IMR-90 (cell line): ENCODE results near the gene IL17C. TPM values are rescaled to one million over a fixed set of nuclear protein-coding genes. Genes with fewer than 3 reads are reported as not detected.

ENCODE experiments used
- ATAC-seq: fragments of 200-7000 bp; cut with Tn5 transposase; 2 replicates; pipeline ENCODE4 v1.9.1; 2020; ENCODE audit warnings: low read depth, mild to moderate bottlenecking, moderate library complexity
- BruUV-seq: library from RNA; stranded (reverse); fragments of 400-500 nt; replicated peaks from 2 replicates; lab custom pipeline; 2021; lab: Mats Ljungman, UMichigan
- CTCF ChIA-PET: fragments of 300-600 bp; formaldehyde crosslinking; extraction: SDS; loops from one replicate; lab custom pipeline; 2021; ENCODE audit warnings: antibody characterized with exemption; lab: Yijun Ruan, JAX
- POLR2A ChIA-PET: fragments of 300-600 bp; sonication (Branson Sonifier 250); formaldehyde crosslinking; loops from one replicate; lab custom pipeline; 2022; ENCODE audit warnings: antibody characterized with exemption; ENCODE audit not compliant: unreplicated experiment; lab: Charles Lee
- DNase-seq: peaks from one replicate; pipeline ENCODE4 v3.0.0; 2013
- H2AFZ ChIP-seq: replicated peaks from 2 replicates; pipeline ENCODE3; 2013; ENCODE audit warnings: low read length, mild to moderate bottlenecking; ENCODE audit not compliant: poor library complexity
- H2AK5ac ChIP-seq: 2 replicates; pipeline ENCODE4 v1.6.1; 2013; ENCODE audit warnings: low read depth, low read length, inconsistent platforms
- H2AK9ac ChIP-seq: replicated peaks from 2 replicates; pipeline ENCODE3; 2013; ENCODE audit warnings: mild to moderate bottlenecking, low read depth, low read length, moderate library complexity; ENCODE audit not compliant: poor library complexity
- H2BK120ac ChIP-seq: 2 replicates; pipeline ENCODE4 v1.6.1; 2013; ENCODE audit warnings: low read depth, low read length, inconsistent platforms
- H2BK15ac ChIP-seq: 3 replicates; pipeline ENCODE4 v1.6.1; 2013; ENCODE audit warnings: low read depth, low read length, inconsistent platforms
- H2BK20ac ChIP-seq: 2 replicates; pipeline ENCODE4 v1.6.1; 2013; ENCODE audit warnings: low read depth, mild to moderate bottlenecking, inconsistent platforms, low read length, moderate library complexity
- H2BK5ac ChIP-seq: 2 replicates; pipeline ENCODE4 v1.6.1; 2013; ENCODE audit warnings: mild to moderate bottlenecking, low read depth, low read length, inconsistent platforms; ENCODE audit not compliant: poor library complexity, severe bottlenecking
- H3K14ac ChIP-seq: replicated peaks from 2 replicates; pipeline ENCODE4 v1.6.1; 2013; ENCODE audit warnings: low read depth, low read length, inconsistent platforms
- H3K18ac ChIP-seq: 2 replicates; pipeline ENCODE4 v1.6.1; 2013; ENCODE audit warnings: low read depth, low read length, control low read depth
- H3K23ac ChIP-seq: 2 replicates; pipeline ENCODE4 v1.6.1; 2013; ENCODE audit warnings: low read depth, low read length, inconsistent platforms
- H3K27ac ChIP-seq: 2 replicates; pipeline ENCODE4 v1.5.1; 2013; ENCODE audit warnings: mild to moderate bottlenecking, control low read depth, low read length; ENCODE audit not compliant: insufficient read depth
- H3K27me3 ChIP-seq: 2 replicates; pipeline ENCODE4 v1.6.1; 2013; ENCODE audit warnings: low read length; ENCODE audit not compliant: control insufficient read depth, insufficient read depth
- H3K36me3 ChIP-seq: 2 replicates; pipeline ENCODE4 v1.6.1; 2013; ENCODE audit warnings: low read length, mixed read lengths; ENCODE audit not compliant: control insufficient read depth, insufficient read depth
- H3K4ac ChIP-seq: 2 replicates; pipeline ENCODE4 v1.6.1; 2013; ENCODE audit warnings: low read depth, low read length, inconsistent platforms
- H3K4me1 ChIP-seq: 2 replicates; pipeline ENCODE4 v1.6.1; 2013; ENCODE audit warnings: low read length, mixed read lengths; ENCODE audit not compliant: control insufficient read depth, insufficient read depth
- H3K4me2 ChIP-seq: 2 replicates; pipeline ENCODE4 v1.6.1; 2013; ENCODE audit warnings: low read depth, mild to moderate bottlenecking, control low read depth, low read length, moderate library complexity
- H3K4me3 ChIP-seq: 2 replicates; pipeline ENCODE4 v1.5.1; 2013; ENCODE audit warnings: low read depth, mild to moderate bottlenecking, control low read depth, low read length, moderate library complexity; ENCODE audit not compliant: insufficient read depth
- H3K56ac ChIP-seq: 2 replicates; pipeline ENCODE4 v1.6.1; 2013; ENCODE audit warnings: low read length, inconsistent platforms; ENCODE audit not compliant: insufficient read depth; ENCODE audit errors: extremely low read depth
- H3K79me1 ChIP-seq, 2 experiments: 2 replicates each; pipeline ENCODE4 v1.6.1; 2013; ENCODE audit warnings: low read length in 2 of 2, inconsistent platforms in 1 of 2, low read depth in 1 of 2
- H3K9ac ChIP-seq: 2 replicates; pipeline ENCODE4 v1.6.1; 2013; ENCODE audit warnings: low read depth, low read length, control low read depth
- H3K9me1 ChIP-seq: 2 replicates; pipeline ENCODE4 v1.6.1; 2013; ENCODE audit warnings: low read length, inconsistent platforms; ENCODE audit not compliant: insufficient read depth
- H3K9me3 ChIP-seq: 2 replicates; pipeline ENCODE4 v1.6.1; 2013; ENCODE audit warnings: low read length; ENCODE audit not compliant: control insufficient read depth, insufficient read depth
- H4K20me1 ChIP-seq: 2 replicates; pipeline ENCODE4 v1.6.1; 2013; ENCODE audit warnings: low read length, inconsistent platforms; ENCODE audit not compliant: insufficient read depth
- H4K5ac ChIP-seq: 2 replicates; pipeline ENCODE4 v1.6.1; 2013; ENCODE audit warnings: mild to moderate bottlenecking, low read depth, low read length, control low read depth
- H4K8ac ChIP-seq, 2 experiments: 2 replicates each; pipeline ENCODE4 v1.6.1; 2013; ENCODE audit warnings: low read depth in 2 of 2, low read length in 2 of 2, control low read depth in 1 of 2, inconsistent platforms in 1 of 2
- H4K91ac ChIP-seq: 2 replicates; pipeline ENCODE4 v1.6.1; 2013; ENCODE audit warnings: low read depth, low read length, inconsistent platforms; ENCODE audit not compliant: insufficient read depth
- CHD1 ChIP-seq: IDR thresholded peaks from 2 replicates; pipeline ENCODE4 v1.6.1; 2012; ENCODE audit warnings: low read depth, low read length, improper control_type of control experiment
- FOS ChIP-seq: fragments of 150-350 bp; IDR thresholded peaks from 2 replicates; pipeline ENCODE4 v1.6.1; 2016; ENCODE audit warnings: low read depth, low read length
- MAFK ChIP-seq: IDR thresholded peaks from 2 replicates; pipeline ENCODE4 v1.6.1; 2012; ENCODE audit warnings: low read depth, low read length, improper control_type of control experiment
- NFE2L2 ChIP-seq: fragments of 150-350 bp; IDR thresholded peaks from 2 replicates; pipeline ENCODE4 v1.6.1; 2016; ENCODE audit warnings: low read depth, mild to moderate bottlenecking, low read length
- RAD21 ChIP-seq: IDR thresholded peaks from 2 replicates; pipeline ENCODE4 v1.6.1; 2012; ENCODE audit warnings: low read length, improper control_type of control experiment
- SMC3 ChIP-seq: fragments of 150-350 bp; IDR thresholded peaks from 2 replicates; pipeline ENCODE4 v1.6.1; 2016; ENCODE audit warnings: low read depth, mild to moderate bottlenecking, antibody characterized with exemption, low read length, moderate library complexity
- WGBS, 2 experiments: methylation state at CpG; one replicate each; pipeline versions ENCODE4 v1.1.5 to v1.1.7; 2013; ENCODE audit warnings: missing lambda C conversion rate in 2 of 2; ENCODE audit not compliant: insufficient read length in 1 of 2; ENCODE audit errors: extremely low coverage in 2 of 2; 5-methylcytosine and 5-hydroxymethylcytosine counted together
- dilution Hi-C: fragments of 300-500 bp; cut with HindIII; formaldehyde crosslinking; loops from one replicate; pipeline ENCODE4 v1.14.3; 2018; ENCODE audit warnings: low sequenced_read_pairs; ENCODE audit not compliant: unreplicated experiment
- in situ Hi-C: fragments of 300-500 bp; cut with MboI; formaldehyde crosslinking; loops from 3 replicates; pipeline ENCODE4 v1.14.3; 2019; ENCODE audit warnings: low sequenced_read_pairs, inconsistent platforms, mixed read lengths
- intact Hi-C: fragments of 100-400 bp; cut with micrococcal nuclease; formaldehyde crosslinking; loops from 2 replicates; pipeline ENCODE4 v1.10.0; 2022
- polyA plus RNA-seq, 3 experiments: library from polyadenylated mRNA; depleted of rRNA; stranded (reverse); fragments of >200 nt; gene quantifications; 2 replicates each; pipeline ENCODE4 v1.2.3, GENCODE V29; 2012; ENCODE audit warnings: low replicate concordance in 1 of 3
- total RNA-seq: library from RNA; depleted of rRNA; stranded (reverse); fragments of >200 nt; gene quantifications from 2 replicates; pipeline ENCODE4 v1.2.3, GENCODE V29; 2012

Gene IL17C
- total and polyA plus RNA-seq, 2 of the 4 experiments (the other 2 are of a cell fraction) = 0.09 TPM; not detected in 1

DNA sequence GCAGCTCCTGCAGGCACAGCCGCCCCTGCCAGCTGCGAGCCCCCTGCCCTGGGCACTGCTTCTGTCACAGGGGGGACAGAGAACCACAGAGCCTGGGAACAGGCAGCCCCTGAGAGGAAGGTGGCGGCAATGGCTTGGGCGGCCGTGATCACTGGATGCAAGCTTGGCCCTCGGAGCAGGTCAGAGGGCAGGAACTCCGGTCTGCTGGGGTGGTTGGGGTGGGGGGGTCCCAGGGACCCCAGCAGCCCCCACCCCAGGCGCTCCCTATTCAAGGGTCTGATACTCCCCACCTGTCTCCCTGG is 14.3 kb downstream of the IL17C start:
- Histone ChIP-seq H3K4me2 (no peak overlapping the region), H2AK9ac (no peak overlapping the region), H2BK15ac (no peak overlapping the region), H4K8ac (no peak overlapping the region), H3K9me1 (no peaks in the 10 kb centered on the region), H2AFZ (no peak overlapping the region), H3K27ac (no peak overlapping the region), H3K56ac (no peak overlapping the region), H4K91ac (no peak overlapping the region), H2BK20ac (no peak overlapping the region), H3K4me1 (peaks cover 5% of the 10 kb centered on the region; the same call in 1 of the 2 replicates), H3K36me3 (peaks cover 13% of the 10 kb centered on the region), H2AK5ac (no peak overlapping the region), H3K27me3 (no peaks in the 10 kb centered on the region), H4K5ac (no peak overlapping the region), H3K18ac (no peak overlapping the region), H4K20me1 (peaks cover 3% of the 10 kb centered on the region; the same call in 1 of the 2 replicates), H2BK5ac (no peak overlapping the region), H2BK120ac (no peak overlapping the region), H3K23ac (no peak overlapping the region), H3K79me1 (peaks cover 0 to 20% of the 10 kb centered on the region in 2 experiments; a peak in 1 of 4 replicates), H3K4me3 (no peak overlapping the region), H3K14ac (no peak overlapping the region), H3K9ac (no peak overlapping the region), H3K9me3 (no peaks in the 10 kb centered on the region), H3K4ac (no peak overlapping the region)
- TF ChIP-seq CHD1 = no peak
- no peak for TF ChIP-seq RAD21
- no peak for TF ChIP-seq FOS
- no peak for TF ChIP-seq SMC3
- no peak for TF ChIP-seq MAFK
- TF ChIP-seq NFE2L2 = no peak
- no TSS peak for BruUV-seq
- POLR2A ChIA-PET = no interaction called here
- no peak for DNase-seq
- 100% methylated on average over 2 of the region's 8 CpGs; no CpG with 5 or more reads in 1 of the 2 experiments for WGBS, 2 experiments
- intact Hi-C loops (no loop called here), in situ Hi-C loops (no loop called here), dilution Hi-C loops (no loop called here)
- CTCF ChIA-PET = no interaction called here
- ATAC-seq = no peak
